Measurements from ENCODE around the gene HAGHL. TPM values are rescaled to one million over a fixed set of nuclear protein-coding genes. Genes with fewer than 3 reads are reported as not detected.

Gene HAGHL
- total RNA-seq, 4 donors from 2014 or later: 3.2 to 7.1 (median 4.8) TPM

DNA sequence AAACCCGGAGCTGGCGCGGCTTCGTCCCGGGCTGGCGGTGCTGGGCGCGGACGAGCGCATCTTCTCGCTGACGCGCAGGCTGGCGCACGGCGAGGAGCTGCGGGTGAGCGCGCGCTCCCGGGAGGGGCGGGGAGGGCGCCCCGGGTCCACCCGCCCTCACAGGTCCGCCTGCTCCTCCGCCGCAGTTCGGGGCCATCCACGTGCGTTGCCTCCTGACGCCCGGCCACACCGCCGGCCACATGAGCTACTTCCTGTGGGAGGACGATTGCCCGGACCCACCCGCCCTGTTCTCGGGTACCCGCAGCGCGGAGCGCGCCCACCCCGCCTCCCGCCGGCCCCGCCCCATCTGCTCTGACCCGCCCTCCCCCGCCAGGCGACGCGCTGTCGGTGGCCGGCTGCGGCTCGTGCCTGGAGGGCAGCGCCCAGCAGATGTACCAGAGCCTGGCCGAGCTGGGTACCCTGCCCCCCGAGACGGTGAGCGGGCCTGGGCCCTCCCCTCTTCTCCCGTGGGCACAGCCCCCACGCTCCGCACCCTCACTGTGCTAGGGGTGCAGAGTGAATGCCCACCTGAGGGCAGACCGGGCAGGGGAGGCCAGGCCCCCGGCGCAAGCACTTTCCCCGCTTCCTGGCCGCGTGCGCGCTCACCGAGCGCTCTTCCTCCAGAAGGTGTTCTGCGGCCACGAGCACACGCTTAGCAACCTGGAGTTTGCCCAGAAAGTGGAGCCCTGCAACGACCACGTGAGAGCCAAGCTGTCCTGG lies 1.4 kb downstream of the HAGHL start:
- Histone ChIP-seq H3K4me3 (peak overlapping the region; percentile 52), H3K36me3 (peaks cover 24% of the 10 kb centered on the region), H3K4me1 (peaks cover 32% of the 10 kb centered on the region), H3K27me3 (peaks cover 34% of the 10 kb centered on the region), H3K9me3 (no peaks in the 10 kb centered on the region), H3K27ac (no peak overlapping the region)
- no peak for DNase-seq (ENCODE audit: low spot score in 2 of 2)
- TF ChIP-seq, protein P1, sequence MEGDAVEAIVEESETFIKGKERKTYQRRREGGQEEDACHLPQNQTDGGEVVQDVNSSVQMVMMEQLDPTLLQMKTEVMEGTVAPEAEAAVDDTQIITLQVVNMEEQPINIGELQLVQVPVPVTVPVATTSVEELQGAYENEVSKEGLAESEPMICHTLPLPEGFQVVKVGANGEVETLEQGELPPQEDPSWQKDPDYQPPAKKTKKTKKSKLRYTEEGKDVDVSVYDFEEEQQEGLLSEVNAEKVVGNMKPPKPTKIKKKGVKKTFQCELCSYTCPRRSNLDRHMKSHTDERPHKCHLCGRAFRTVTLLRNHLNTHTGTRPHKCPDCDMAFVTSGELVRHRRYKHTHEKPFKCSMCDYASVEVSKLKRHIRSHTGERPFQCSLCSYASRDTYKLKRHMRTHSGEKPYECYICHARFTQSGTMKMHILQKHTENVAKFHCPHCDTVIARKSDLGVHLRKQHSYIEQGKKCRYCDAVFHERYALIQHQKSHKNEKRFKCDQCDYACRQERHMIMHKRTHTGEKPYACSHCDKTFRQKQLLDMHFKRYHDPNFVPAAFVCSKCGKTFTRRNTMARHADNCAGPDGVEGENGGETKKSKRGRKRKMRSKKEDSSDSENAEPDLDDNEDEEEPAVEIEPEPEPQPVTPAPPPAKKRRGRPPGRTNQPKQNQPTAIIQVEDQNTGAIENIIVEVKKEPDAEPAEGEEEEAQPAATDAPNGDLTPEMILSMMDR (IDR thresholded peaks at IDR 0.05): no peak
- TF ChIP-seq POLR2A (IDR thresholded peaks at IDR 0.05) (no peak), POLR2AphosphoS5 (IDR thresholded peaks at IDR 0.05) (no peak), EP300 (IDR thresholded peaks at IDR 0.05) (no peak)
- no CpG with 5 or more reads among the region's 80 CpGs for WGBS

DNA sequence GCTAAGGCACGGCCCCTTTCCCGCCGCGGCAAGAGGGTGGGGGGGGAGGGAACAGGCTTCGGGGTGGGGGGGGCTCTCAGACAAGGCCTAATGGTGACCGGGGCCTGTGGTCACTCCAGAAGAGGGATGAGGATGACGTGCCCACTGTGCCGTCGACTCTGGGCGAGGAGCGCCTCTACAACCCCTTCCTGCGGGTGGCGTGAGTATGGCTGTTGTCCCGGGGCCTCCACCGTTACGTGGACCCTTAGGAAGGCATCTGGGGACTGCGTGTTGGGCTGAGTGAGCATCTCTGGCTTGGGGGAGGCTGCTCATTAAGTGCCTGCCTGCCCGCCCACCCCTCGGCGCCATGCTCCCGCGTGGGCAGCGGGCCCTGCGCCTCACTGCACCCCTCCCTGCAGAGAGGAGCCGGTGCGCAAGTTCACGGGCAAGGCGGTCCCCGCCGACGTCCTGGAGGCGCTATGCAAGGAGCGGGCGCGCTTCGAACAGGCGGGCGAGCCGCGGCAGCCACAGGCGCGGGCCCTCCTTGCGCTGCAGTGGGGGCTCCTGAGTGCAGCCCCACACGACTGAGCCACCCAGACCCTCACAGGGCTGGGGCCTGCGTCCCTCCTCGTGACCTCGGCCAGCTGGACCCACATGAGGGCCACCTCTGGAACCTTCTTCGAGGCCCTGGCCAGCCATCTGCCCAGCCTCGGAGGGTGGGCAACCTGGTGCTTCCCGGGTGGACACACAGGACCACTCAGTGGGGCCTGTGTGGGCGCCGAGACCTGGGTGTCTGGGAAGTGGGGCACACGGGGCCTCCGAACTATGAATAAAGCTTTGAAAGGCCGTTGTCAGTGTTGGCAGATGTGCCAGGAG lies 2.2 kb downstream of the HAGHL start:
- H3K4me1 ChIP-seq: peaks cover 32% of the 10 kb centered on the region
- peaks cover 34% of the 10 kb centered on the region for H3K27me3 ChIP-seq

DNA sequence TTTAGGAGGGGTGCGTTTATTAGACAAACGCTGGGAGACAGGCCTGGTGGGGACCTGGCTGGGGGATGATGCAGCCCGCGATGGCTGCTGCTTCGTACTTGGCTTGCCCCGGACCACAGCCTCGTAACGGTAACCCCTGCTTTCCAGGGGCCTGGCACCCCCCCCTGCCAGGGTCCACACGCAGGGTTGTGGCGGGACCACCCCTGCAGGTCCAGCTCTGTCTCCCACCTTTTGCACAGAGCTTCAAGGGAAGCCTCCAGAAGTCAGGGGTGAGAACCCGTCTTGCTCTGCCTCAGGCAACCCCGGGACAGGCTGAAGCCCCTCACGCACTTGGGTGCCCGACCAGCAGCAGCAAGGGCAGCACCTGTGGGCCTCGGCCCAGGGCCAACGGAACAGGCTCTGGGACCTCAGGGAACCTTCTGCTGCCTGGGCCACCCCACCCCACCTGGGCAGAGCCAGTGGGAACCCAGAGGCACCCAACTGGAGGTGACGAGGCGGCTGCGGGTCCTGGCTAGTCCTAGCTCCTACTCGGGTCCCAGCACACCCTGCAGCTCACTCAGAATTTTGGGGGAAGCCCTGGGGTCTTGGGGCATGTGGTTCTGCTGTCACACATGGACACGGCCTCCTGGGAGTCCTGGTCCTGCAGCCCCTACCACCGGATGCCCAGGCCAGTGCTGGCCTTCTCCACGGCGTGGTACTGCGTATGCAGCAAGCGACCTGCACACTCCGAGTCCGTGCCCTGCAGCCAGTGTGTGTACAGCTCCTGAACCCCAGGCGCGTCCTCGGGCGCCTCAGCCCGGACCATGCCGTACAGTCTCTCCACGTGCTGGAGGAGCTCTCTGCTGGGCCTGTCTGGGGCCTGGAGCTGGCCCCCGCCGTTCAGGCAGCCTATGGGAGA lies 3.1 kb downstream of the HAGHL start:
- WGBS: 65% methylated on average over 5 of the region's 37 CpGs
- Histone ChIP-seq H3K36me3 (peaks cover 42% of the 10 kb centered on the region), H3K9me3 (no peaks in the 10 kb centered on the region)

More for the DNA sequence above, 2.2 kb downstream of the HAGHL start:
- DNase-seq (ENCODE audit: low spot score in 2 of 2): no peak
- H3K4me3 ChIP-seq: peak overlapping the region; percentile 52
- H3K9me3 ChIP-seq: no peaks in the 10 kb centered on the region
- 86% methylated on average over 9 of the region's 55 CpGs for WGBS
- H3K27ac ChIP-seq: no peak overlapping the region
- TF ChIP-seq POLR2AphosphoS5 (IDR thresholded peaks at IDR 0.05): no peak
- TF ChIP-seq, protein P1 (IDR thresholded peaks at IDR 0.05): no peak
- TF ChIP-seq POLR2A (IDR thresholded peaks at IDR 0.05): no peak
- TF ChIP-seq EP300 (IDR thresholded peaks at IDR 0.05): no peak
- H3K36me3 ChIP-seq: peaks cover 33% of the 10 kb centered on the region

DNA sequence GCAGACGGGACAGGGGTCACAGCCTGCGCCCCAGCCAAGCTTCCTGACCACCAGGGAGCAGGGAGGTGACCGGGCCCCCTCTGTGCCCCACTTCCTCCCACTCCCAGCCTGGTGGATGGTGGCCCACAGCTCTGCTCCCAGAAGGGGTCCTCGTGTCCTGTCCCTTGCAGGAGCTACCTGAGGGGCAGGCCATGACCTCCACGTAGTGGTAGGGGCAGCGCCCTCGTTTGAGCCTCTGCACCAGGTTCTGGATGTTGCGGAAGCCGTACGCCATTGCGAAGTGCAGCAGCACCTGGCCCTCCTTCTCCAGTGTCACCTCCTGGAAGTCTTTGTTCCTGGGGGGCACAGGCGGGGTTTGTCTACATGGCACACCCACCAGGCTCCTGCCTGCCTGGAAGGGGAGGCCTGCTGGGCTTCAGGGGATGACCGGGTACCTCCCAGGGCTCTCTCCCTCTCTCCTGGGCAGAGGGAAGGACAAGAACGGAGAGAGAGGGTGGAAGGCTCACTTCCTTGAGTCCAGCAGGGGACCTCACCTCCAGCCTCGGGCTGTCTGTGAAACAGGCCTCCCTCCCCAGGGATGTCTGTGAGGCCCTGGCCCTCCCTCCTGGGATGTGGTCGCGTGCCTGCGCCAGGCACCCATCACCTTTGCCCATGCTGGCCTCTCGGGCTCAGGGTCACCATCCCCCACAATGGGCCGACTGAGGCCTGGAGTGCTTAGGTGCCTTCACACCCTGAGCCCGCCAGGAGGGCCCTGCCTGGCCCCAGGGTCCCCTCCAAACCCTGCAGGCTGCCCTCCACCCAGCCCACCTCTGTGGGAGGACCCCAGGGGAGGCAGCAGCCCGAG lies 4.0 kb downstream of the HAGHL start:
- DNase-seq (ENCODE audit: low spot score in 2 of 2): no peak

More for the DNA sequence above, 3.1 kb downstream of the HAGHL start:
- Histone ChIP-seq H3K27ac (no peak overlapping the region), H3K4me1 (peaks cover 32% of the 10 kb centered on the region), H3K4me3 (no peak overlapping the region), H3K27me3 (peaks cover 34% of the 10 kb centered on the region)
- TF ChIP-seq POLR2A (IDR thresholded peaks at IDR 0.05) (no peak), POLR2AphosphoS5 (IDR thresholded peaks at IDR 0.05) (no peak), EP300 (IDR thresholded peaks at IDR 0.05) (no peak)
- TF ChIP-seq, protein P1 (IDR thresholded peaks at IDR 0.05): no peak
- no peak for DNase-seq (ENCODE audit: low spot score in 2 of 2)

More for the DNA sequence above, 4.0 kb downstream of the HAGHL start:
- Histone ChIP-seq H3K9me3 (no peaks in the 10 kb centered on the region), H3K4me3 (no peak overlapping the region), H3K27me3 (peaks cover 27% of the 10 kb centered on the region), H3K27ac (no peak overlapping the region), H3K36me3 (peaks cover 50% of the 10 kb centered on the region), H3K4me1 (peaks cover 30% of the 10 kb centered on the region)
- no peak for TF ChIP-seq POLR2AphosphoS5 (IDR thresholded peaks at IDR 0.05)
- 73% methylated on average over 5 of the region's 22 CpGs for WGBS
